SK-N-SH treated with all-trans-retinoic acid at 6 μM for 48 hours (cell line): Measurements from ENCODE around the gene AKR1D1.

Experiments used
- CSRNP3 ChIP-seq: fragments of 250-450 bp; sonication (Bioruptor Pico); IDR thresholded peaks from 2 replicates; pipeline ENCODE4 v1.5.1; 2021; ENCODE audit warnings: mild to moderate bottlenecking, moderate library complexity
- GLIS3 ChIP-seq: fragments of 250-450 bp; sonication (Bioruptor Pico); IDR thresholded peaks from 2 replicates; pipeline ENCODE4 v1.5.0; 2020; ENCODE audit warnings: mild to moderate bottlenecking, moderate library complexity
- OSR1 ChIP-seq: fragments of 250-450 bp; sonication (Bioruptor Pico); IDR thresholded peaks from 2 replicates; pipeline ENCODE4 v1.8.0; 2022; ENCODE audit warnings: moderate library complexity, mild to moderate bottlenecking, inconsistent platforms
- PATZ1 ChIP-seq: fragments of 250-450 bp; sonication (Bioruptor Pico); IDR thresholded peaks from 2 replicates; pipeline ENCODE4 v1.8.0; 2020; ENCODE audit warnings: mild to moderate bottlenecking, moderate library complexity, borderline replicate concordance
- PPARA ChIP-seq: fragments of 250-450 bp; sonication (Bioruptor Pico); IDR thresholded peaks from 2 replicates; pipeline ENCODE4 v1.5.0; 2020; ENCODE audit warnings: mild to moderate bottlenecking, borderline replicate concordance
- SNAI2 ChIP-seq: fragments of 250-450 bp; sonication (Bioruptor Pico); IDR thresholded peaks from 2 replicates; pipeline ENCODE4 v1.5.0; 2020; ENCODE audit warnings: mild to moderate bottlenecking, moderate library complexity
- TCF4 ChIP-seq: fragments of 250-450 bp; sonication (Bioruptor Pico); IDR thresholded peaks from 2 replicates; pipeline ENCODE4 v1.8.0; 2021; ENCODE audit warnings: mild to moderate bottlenecking, moderate library complexity, borderline replicate concordance
- ZFP3 ChIP-seq: fragments of 250-450 bp; sonication (Bioruptor Pico); IDR thresholded peaks from 2 replicates; pipeline ENCODE4 v1.5.0; 2020; ENCODE audit warnings: mild to moderate bottlenecking, moderate library complexity
- ZFP30 ChIP-seq: fragments of 450-650 bp; formaldehyde crosslinking; IDR thresholded peaks from 2 replicates; pipeline ENCODE4 v1.5.0; 2022; ENCODE audit warnings: mild to moderate bottlenecking, moderate library complexity
- ZNF565 ChIP-seq: fragments of 450-650 bp; formaldehyde crosslinking; conservative IDR thresholded peaks from 2 replicates; pipeline ENCODE4 v1.5.0; 2020; ENCODE audit warnings: low read depth, mild to moderate bottlenecking, moderate library complexity
- TF ChIP-seq, protein P1 (sequence below): fragments of 250-450 bp; sonication (Bioruptor Pico); IDR thresholded peaks from 2 replicates; pipeline ENCODE4 v1.8.0; 2021; ENCODE audit warnings: low read depth, mild to moderate bottlenecking, moderate library complexity, borderline replicate concordance

GRCh38 chr7:138079137-138079536 lies 2.9 kb downstream of the AKR1D1 start:
- TF ChIP-seq ZNF565 (no peak), PPARA (CRISPR knock-in tag) (no peak), SNAI2 (no peak), TCF4 (CRISPR knock-in tag) (no peak), GLIS3 (no peak), PATZ1 (CRISPR knock-in tag) (no peak), ZFP3 (no peak), ZFP30 (CRISPR knock-in tag) (no peak), OSR1 (CRISPR knock-in tag) (no peak), CSRNP3 (no peak)
- TF ChIP-seq, protein P1, sequence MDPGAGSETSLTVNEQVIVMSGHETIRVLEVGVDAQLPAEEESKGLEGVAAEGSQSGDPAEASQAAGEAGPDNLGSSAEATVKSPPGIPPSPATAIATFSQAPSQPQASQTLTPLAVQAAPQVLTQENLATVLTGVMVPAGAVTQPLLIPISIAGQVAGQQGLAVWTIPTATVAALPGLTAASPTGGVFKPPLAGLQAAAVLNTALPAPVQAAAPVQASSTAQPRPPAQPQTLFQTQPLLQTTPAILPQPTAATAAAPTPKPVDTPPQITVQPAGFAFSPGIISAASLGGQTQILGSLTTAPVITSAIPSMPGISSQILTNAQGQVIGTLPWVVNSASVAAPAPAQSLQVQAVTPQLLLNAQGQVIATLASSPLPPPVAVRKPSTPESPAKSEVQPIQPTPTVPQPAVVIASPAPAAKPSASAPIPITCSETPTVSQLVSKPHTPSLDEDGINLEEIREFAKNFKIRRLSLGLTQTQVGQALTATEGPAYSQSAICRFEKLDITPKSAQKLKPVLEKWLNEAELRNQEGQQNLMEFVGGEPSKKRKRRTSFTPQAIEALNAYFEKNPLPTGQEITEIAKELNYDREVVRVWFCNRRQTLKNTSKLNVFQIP (CRISPR knock-in tag), result no peak
